ENCODE data around the gene CAAP1. TPM values are rescaled to one million over a fixed set of nuclear protein-coding genes. Genes with fewer than 3 reads are reported as not detected.

Gene CAAP1
- total RNA-seq, 1 experiment from 2014 or later: 30.5 TPM

DNA sequence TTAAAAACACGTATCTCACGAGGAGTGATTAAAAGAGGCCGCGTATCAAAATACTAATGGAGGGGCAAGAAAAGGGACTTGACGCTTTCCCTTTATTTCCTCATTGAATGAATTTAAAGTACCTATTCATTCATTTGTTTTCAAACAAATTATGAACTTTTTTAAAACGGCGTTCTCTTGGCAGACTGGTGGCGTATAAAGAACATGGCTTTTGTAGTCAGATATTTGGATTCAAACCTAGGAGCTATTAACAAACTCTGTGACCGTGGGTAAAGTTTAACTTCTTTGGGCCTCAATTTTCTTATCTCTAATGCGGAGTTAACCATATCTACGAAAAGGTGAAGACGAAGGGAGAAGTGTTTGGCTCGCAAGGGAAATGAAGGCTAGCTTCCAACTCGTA, 876 bp downstream of the CAAP1 start:
- Histone ChIP-seq H4K5ac (ENCODE audit: insufficient read length, low read depth, low read length) (no peak overlapping the region), H3K27me3 (ENCODE audit: insufficient read depth, low read length) (no peaks in the 10 kb centered on the region), H4K20me1 (ENCODE audit: control insufficient read depth, insufficient read depth, insufficient read length) (no peaks in the 10 kb centered on the region), H2AK5ac (ENCODE audit: insufficient read length, low read length) (no peak overlapping the region), H3K4ac (ENCODE audit: low read depth, low read length) (no peak overlapping the region), H3K23ac (ENCODE audit: insufficient read length, low read depth, low read length) (no peak overlapping the region), H2BK120ac (ENCODE audit: low read depth, low read length, poor library complexity, severe bottlenecking) (no peak overlapping the region), H3K14ac (ENCODE audit: insufficient read depth, low read length) (no peak overlapping the region), H3K9me3 (ENCODE audit: control insufficient read depth, low read depth, low read length) (no peaks in the 10 kb centered on the region), H3K9ac (ENCODE audit: extremely low read depth, insufficient read length, low read length) (peak overlapping the region; percentile 93), H3K4me2 (ENCODE audit: insufficient read depth, insufficient read length, low read length) (peak overlapping the region; percentile 48), H2BK20ac (ENCODE audit: low read depth, low read length, poor library complexity, severe bottlenecking) (no peak overlapping the region), H2BK15ac (ENCODE audit: low read depth, low read length) (no peak overlapping the region), H3K56ac (ENCODE audit: insufficient read length, low read depth, low read length) (no peak overlapping the region), H2BK12ac (ENCODE audit: insufficient read length, low read depth, low read length) (no peak overlapping the region), H3K79me1 (ENCODE audit: insufficient read depth, low read depth, low read length, poor library complexity, severe bottlenecking) (no peaks in the 10 kb centered on the region), H3K79me2 (ENCODE audit: insufficient read depth, low read length) (peaks cover 19% of the 10 kb centered on the region; the same call in 1 of the 2 replicates), H2AFZ (ENCODE audit: low read length) (no peak overlapping the region), H3K23me2 (ENCODE audit: insufficient read length, low read depth, low read length, poor library complexity, severe bottlenecking) (no peaks in the 10 kb centered on the region), H4K91ac (ENCODE audit: insufficient read length, low read depth, low read length) (no peak overlapping the region), H3T11ph (ENCODE audit: low read length) (no peak overlapping the region), H3K18ac (ENCODE audit: insufficient read length, low read depth, low read length) (no peak overlapping the region), H2BK5ac (ENCODE audit: insufficient read length, low read length) (no peak overlapping the region), H3K27ac (ENCODE audit: insufficient read length, low read depth, low read length) (peak overlapping the region; percentile 82), H3K4me1 (ENCODE audit: insufficient read depth, low read length) (no peaks in the 10 kb centered on the region), H4K8ac (replicated peaks; ENCODE audit: insufficient read length, low read depth, low read length) (no peak overlapping the region)
- peaks cover 16 to 18% of the 10 kb centered on the region in 2 experiments for H3K4me1 Mint-ChIP-seq
- TF ChIP-seq, protein P1, sequence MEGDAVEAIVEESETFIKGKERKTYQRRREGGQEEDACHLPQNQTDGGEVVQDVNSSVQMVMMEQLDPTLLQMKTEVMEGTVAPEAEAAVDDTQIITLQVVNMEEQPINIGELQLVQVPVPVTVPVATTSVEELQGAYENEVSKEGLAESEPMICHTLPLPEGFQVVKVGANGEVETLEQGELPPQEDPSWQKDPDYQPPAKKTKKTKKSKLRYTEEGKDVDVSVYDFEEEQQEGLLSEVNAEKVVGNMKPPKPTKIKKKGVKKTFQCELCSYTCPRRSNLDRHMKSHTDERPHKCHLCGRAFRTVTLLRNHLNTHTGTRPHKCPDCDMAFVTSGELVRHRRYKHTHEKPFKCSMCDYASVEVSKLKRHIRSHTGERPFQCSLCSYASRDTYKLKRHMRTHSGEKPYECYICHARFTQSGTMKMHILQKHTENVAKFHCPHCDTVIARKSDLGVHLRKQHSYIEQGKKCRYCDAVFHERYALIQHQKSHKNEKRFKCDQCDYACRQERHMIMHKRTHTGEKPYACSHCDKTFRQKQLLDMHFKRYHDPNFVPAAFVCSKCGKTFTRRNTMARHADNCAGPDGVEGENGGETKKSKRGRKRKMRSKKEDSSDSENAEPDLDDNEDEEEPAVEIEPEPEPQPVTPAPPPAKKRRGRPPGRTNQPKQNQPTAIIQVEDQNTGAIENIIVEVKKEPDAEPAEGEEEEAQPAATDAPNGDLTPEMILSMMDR (conservative IDR thresholded peaks at IDR 0.05): no peak
- H3K9me3 Mint-ChIP-seq: peaks cover 6 to 8% of the 10 kb centered on the region in 2 experiments
- H3K36me3 Mint-ChIP-seq (ENCODE audit: insufficient read depth in 1 of 3, low read depth in 3 of 3): peaks cover 5 to 10% (median 7%) of the 10 kb centered on the region in 3 experiments; a peak in 5 of 7 replicates
- H3K27me3 Mint-ChIP-seq (ENCODE audit: low read depth): no peaks in the 10 kb centered on the region
- WGBS (ENCODE audit: extremely low coverage, insufficient read length, low lambda C conversion rate): no CpG with 5 or more reads among the region's 14 CpGs
- peak overlapping the region; percentile 95 to 100 (median 99) for H3K27ac Mint-ChIP-seq
- DNase-seq: no peak
- H3K4me3 Mint-ChIP-seq: peak overlapping the region; percentile 93 to 100
